ES-I3 (cell line): Measurements from ENCODE around the gene CTNND2.

ENCODE experiments used
- H3K36me3 ChIP-seq: 2 replicates; pipeline ENCODE4 v1.6.1; 2013; ENCODE audit warnings: mild to moderate bottlenecking, low read length, control low read depth, moderate library complexity; ENCODE audit not compliant: insufficient read depth
- H3K4me1 ChIP-seq: 2 replicates; pipeline ENCODE4 v1.6.1; 2013; ENCODE audit warnings: mild to moderate bottlenecking, control low read depth, low read length; ENCODE audit not compliant: insufficient read depth
- H3K9ac ChIP-seq: 2 replicates; pipeline ENCODE4 v1.6.1; 2013; ENCODE audit warnings: low read depth, mild to moderate bottlenecking, low read length, moderate library complexity
- H3K9me3 ChIP-seq: 2 replicates; pipeline ENCODE4 v1.6.1; 2013; ENCODE audit warnings: mild to moderate bottlenecking, low read length, moderate library complexity; ENCODE audit not compliant: control insufficient read depth, insufficient read depth

The CTNND2 gene

DNA sequence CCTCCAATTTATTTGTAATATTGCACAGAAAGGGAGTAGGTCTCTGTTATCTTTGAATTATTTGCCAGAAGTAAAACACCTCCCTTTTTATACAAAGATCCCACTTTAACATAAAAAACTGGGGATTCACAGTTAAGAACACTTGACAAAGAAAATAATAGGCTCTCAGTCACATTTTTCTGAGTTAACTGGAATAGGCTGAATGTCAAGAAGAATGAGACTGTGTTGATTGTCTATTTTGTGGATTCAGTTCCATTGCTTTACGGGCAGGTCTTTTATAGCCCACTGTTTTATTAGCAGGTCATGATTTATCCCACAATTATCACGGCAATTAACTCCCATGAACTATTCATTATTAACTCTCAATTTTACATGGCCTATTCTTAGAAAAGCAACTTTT lies 427.4 kb downstream of the CTNND2 start:
- Histone ChIP-seq H3K36me3 (no peaks in the 10 kb centered on the region), H3K9ac (no peak overlapping the region), H3K4me1 (no peaks in the 10 kb centered on the region), H3K9me3 (no peaks in the 10 kb centered on the region)

GRCh38 chr5:11468334-11469039 lies 435.8 kb downstream of the CTNND2 start:
- H3K9ac ChIP-seq = no peak overlapping the region
- no peaks in the 10 kb centered on the region for H3K9me3 ChIP-seq
- peaks cover 7% of the 10 kb centered on the region; the same call in 1 of the 2 replicates for H3K4me1 ChIP-seq
- H3K36me3 ChIP-seq = no peaks in the 10 kb centered on the region

DNA sequence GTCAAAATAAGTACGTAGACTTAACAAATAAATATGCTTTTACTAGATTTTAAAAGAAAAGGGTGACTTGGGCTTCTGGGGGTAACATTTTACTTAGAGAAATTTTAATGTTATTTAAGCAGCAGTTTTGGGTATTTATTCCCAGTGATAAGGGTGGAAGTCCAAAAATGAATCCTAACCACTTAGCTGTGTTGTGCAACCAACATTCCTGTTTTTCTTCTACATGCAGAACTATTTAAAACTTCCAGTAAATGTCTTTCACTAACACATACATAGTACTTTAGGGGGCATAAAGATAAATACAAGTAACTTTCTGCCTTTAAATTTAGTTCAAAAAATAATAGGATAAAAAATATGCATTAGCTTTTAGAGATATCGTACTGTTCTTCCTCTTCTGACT lies 436.7 kb downstream of the CTNND2 start:
- Histone ChIP-seq H3K9me3 (no peaks in the 10 kb centered on the region), H3K36me3 (no peaks in the 10 kb centered on the region), H3K4me1 (peaks cover 7% of the 10 kb centered on the region; the same call in 1 of the 2 replicates), H3K9ac (no peak overlapping the region)

GRCh38 chr5:11459716-11460115 lies 444.5 kb downstream of the CTNND2 start:
- no peaks in the 10 kb centered on the region for H3K9me3 ChIP-seq
- no peaks in the 10 kb centered on the region for H3K4me1 ChIP-seq
- no peak overlapping the region for H3K9ac ChIP-seq
- no peaks in the 10 kb centered on the region for H3K36me3 ChIP-seq

DNA sequence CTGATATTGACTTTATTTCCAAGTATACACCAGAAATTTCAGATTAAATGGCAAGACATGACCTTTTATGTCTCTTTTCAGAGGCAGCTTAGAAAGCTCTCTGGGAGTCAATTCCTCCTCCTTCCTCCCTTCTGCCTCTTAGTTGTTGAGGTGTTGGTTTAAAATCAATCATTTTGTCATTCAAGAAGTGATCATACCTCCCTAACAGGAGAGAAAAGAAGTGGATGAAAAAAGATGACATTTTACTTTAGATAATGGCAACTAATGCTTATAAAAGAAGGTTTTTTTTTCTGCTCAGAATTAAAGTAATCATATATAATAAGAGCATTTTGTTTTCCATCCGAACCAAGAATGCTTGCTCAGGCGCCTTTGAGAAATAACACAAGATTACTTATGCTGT lies 448.7 kb downstream of the CTNND2 start:
- Histone ChIP-seq H3K36me3 (no peaks in the 10 kb centered on the region), H3K4me1 (no peaks in the 10 kb centered on the region), H3K9me3 (no peaks in the 10 kb centered on the region), H3K9ac (no peak overlapping the region)

DNA sequence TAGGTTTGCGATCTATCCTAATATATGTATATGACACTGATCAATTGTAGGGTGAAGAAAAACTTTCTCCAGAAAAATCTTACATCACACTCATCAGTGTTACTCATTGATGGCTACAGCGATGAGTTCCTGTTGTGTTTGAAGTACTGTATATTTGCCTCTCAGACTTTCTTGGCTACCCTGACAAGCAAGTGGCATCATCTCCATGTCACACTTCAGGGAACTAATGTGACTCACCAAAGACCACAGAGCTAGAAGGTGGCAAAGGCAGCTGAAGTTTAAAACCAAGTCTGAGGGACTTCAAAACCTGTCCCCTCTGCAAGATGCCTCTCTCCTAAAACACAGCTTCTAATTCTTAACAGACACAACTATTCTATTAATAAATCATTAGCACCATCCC lies 451.4 kb downstream of the CTNND2 start:
- H3K36me3 ChIP-seq = no peaks in the 10 kb centered on the region

DNA sequence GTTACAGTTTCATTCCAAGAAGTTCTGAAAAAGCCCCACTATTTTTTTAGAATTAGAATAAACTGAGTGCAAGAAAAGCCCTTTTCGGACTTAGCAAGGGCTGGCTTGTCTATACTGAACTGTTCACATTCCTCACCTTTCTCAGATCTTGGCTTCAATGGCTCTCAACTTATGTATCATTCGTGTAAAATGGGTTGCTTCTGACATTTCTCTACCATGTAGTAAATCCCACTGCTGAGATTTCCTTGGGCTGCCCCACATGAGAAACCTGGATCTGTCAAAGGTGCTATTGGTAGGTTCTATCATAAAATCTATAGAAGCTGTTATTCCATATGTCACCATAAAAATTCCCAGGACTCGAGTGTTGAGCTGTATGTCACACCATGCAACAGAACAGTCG lies 454.3 kb downstream of the CTNND2 start:
- no peaks in the 10 kb centered on the region for H3K9me3 ChIP-seq
- H3K4me1 ChIP-seq = no peaks in the 10 kb centered on the region
- H3K36me3 ChIP-seq = no peaks in the 10 kb centered on the region
- H3K9ac ChIP-seq = no peak overlapping the region

More for the DNA sequence above, 451.4 kb downstream of the CTNND2 start:
- Histone ChIP-seq H3K9ac (no peak overlapping the region), H3K4me1 (no peaks in the 10 kb centered on the region), H3K9me3 (no peaks in the 10 kb centered on the region)

- Histone ChIP-seq H3K9me3 (no peaks in the 10 kb centered on the region), H3K36me3 (no peaks in the 10 kb centered on the region), H3K9ac (no peak overlapping the region), H3K4me1 (no peaks in the 10 kb centered on the region)
Measured at GRCh38 chr5:11449217-11449616, 455.0 kb downstream of the CTNND2 start.

DNA sequence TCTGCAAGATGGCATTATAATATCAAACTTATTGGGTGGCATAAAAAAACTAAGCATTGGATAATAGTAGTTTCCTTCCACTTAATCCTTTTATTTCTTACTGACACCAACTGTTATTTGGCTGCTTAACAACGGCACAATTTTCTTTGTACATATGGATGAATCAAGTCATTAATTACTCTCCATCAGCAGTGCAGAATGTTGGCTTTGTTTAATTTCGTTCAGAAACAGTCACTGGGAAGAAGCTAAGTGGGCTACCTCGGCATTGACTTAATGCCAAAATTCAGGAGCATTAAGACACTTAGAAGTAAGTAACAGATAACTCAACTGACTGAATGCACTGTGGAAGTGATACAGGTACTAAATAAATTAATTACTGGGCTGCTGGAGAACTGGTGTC lies 460.4 kb downstream of the CTNND2 start:
- no peaks in the 10 kb centered on the region for H3K36me3 ChIP-seq
- no peaks in the 10 kb centered on the region for H3K9me3 ChIP-seq
- H3K4me1 ChIP-seq = no peaks in the 10 kb centered on the region
- no peak overlapping the region for H3K9ac ChIP-seq

- no peak overlapping the region for H3K9ac ChIP-seq
- H3K4me1 ChIP-seq = no peaks in the 10 kb centered on the region
- H3K9me3 ChIP-seq = no peaks in the 10 kb centered on the region
- no peaks in the 10 kb centered on the region for H3K36me3 ChIP-seq
Measured at GRCh38 chr5:11432116-11432515, 472.1 kb downstream of the CTNND2 start.

DNA sequence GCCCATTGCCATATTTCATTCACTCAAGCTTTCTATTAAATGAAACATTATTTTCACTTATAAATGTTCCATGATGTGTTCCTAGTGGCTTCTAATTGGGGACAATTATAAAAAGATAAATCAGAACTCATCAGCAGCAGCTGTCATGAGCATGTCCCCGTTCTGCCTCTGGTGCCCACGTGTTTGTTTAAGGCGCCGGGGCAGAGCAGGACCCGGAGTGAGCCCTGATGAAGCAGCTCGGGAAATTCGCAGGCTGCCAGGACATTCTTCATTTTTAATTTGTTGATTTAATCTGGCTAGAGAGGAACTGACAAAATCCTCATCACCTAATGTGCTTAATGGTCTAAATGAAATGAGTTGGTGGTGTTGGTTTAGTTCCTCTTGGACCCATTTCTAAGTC lies 475.0 kb downstream of the CTNND2 start:
- H3K36me3 ChIP-seq = no peaks in the 10 kb centered on the region
- H3K4me1 ChIP-seq = no peaks in the 10 kb centered on the region

GRCh38 chr5:11427569-11427968 lies 476.7 kb downstream of the CTNND2 start:
- Histone ChIP-seq H3K36me3 (no peaks in the 10 kb centered on the region), H3K4me1 (no peaks in the 10 kb centered on the region), H3K9ac (no peak overlapping the region), H3K9me3 (no peaks in the 10 kb centered on the region)

More for the DNA sequence above, 475.0 kb downstream of the CTNND2 start:
- Histone ChIP-seq H3K9me3 (no peaks in the 10 kb centered on the region), H3K9ac (no peak overlapping the region)

GRCh38 chr5:11426442-11426841 lies 477.8 kb downstream of the CTNND2 start:
- H3K36me3 ChIP-seq = no peaks in the 10 kb centered on the region
- no peak overlapping the region for H3K9ac ChIP-seq
- no peaks in the 10 kb centered on the region for H3K9me3 ChIP-seq
- H3K4me1 ChIP-seq = no peaks in the 10 kb centered on the region

GRCh38 chr5:11422342-11422741 lies 481.9 kb downstream of the CTNND2 start:
- H3K36me3 ChIP-seq = no peaks in the 10 kb centered on the region
- no peaks in the 10 kb centered on the region for H3K9me3 ChIP-seq
- no peak overlapping the region for H3K9ac ChIP-seq
- no peaks in the 10 kb centered on the region for H3K4me1 ChIP-seq

- H3K9me3 ChIP-seq = no peaks in the 10 kb centered on the region
Measured at GRCh38 chr5:11420969-11421368, 483.3 kb downstream of the CTNND2 start.

More at GRCh38 chr5:11420969-11421368, 483.3 kb downstream of the CTNND2 start:
- Histone ChIP-seq H3K4me1 (no peaks in the 10 kb centered on the region), H3K9ac (no peak overlapping the region), H3K36me3 (no peaks in the 10 kb centered on the region)
